NB4 (cell line): ENCODE measurements around the gene OPCML.

Source experiments
- CTCF ChIP-seq: IDR thresholded peaks from one replicate; pipeline ENCODE4 v1.5.1; 2012; ENCODE audit warnings: low read depth, low read length
- POLR2A ChIP-seq: IDR thresholded peaks from 2 replicates; pipeline ENCODE4 v1.6.1; 2011; ENCODE audit warnings: mild to moderate bottlenecking; ENCODE audit not compliant: insufficient read length; ENCODE audit errors: extremely low read depth

GRCh38 chr11:133243832-133244231, 288.5 kb downstream of the OPCML start:
- no peak for TF ChIP-seq CTCF
- TF ChIP-seq POLR2A, result no peak
